Testis (tissue), 3 donors: ENCODE measurements around the gene LSM7. TPM values are rescaled to one million over a fixed set of nuclear protein-coding genes. Genes with fewer than 3 reads are reported as not detected.

Experiments used
- DNase-seq: peaks from one replicate; pipeline ENCODE4 v3.0.0-alpha.2; 2019
- H3K27ac ChIP-seq, 2 donors: fragments of 200-600 bp; sonication (generic); one replicate each; pipeline ENCODE4 v1.5.1; 2019
- H3K27me3 ChIP-seq: fragments of 200-600 bp; sonication (generic); one replicate; pipeline ENCODE4 v1.5.1; 2019
- H3K36me3 ChIP-seq: fragments of 200-600 bp; sonication (generic); one replicate; pipeline ENCODE4 v1.5.1; 2017; ENCODE audit warnings: low read depth; ENCODE audit errors: missing control alignments
- H3K4me1 ChIP-seq: fragments of 200-600 bp; sonication (generic); one replicate; pipeline ENCODE4 v1.5.1; 2019
- H3K4me3 ChIP-seq, 2 donors: fragments of 200-600 bp; sonication (generic); one replicate each; pipeline ENCODE4 v1.5.1; 2017 to 2019
- H3K9me3 ChIP-seq: fragments of 200-600 bp; sonication (generic); one replicate; pipeline ENCODE4 v1.5.1; 2017
- POLR2A ChIP-seq: fragments of 450-650 bp; IDR thresholded peaks from one replicate; pipeline ENCODE4 v1.6.1; 2017; ENCODE audit warnings: antibody characterized with exemption, mild to moderate bottlenecking, moderate library complexity
- WGBS, 2 donors: methylation state at CpG; one replicate each; pipeline ENCODE4 v1.1.5; 2018; 5-methylcytosine and 5-hydroxymethylcytosine counted together
- intact Hi-C: fragments of 100-400 bp; cut with DNase I; formaldehyde crosslinking; loops from one replicate; pipeline ENCODE4 v1.15.1; 2023; ENCODE audit warnings: low total_unique reads
- polyA plus RNA-seq: library from polyadenylated mRNA; stranded (reverse); fragments of 350-450 nt; fragmentation: Illumina TruSeq; extraction: RNeasy Lipid Tissue Mini Kit (QIAGEN cat#74804); gene quantifications from one replicate; pipeline ENCODE4 v1.2.3, GENCODE V29; 2014; ENCODE audit warnings: low read depth, low replicate concordance; ENCODE audit not compliant: insufficient read depth
- total RNA-seq, 2 donors: library from RNA; depleted of rRNA; stranded (reverse); fragments of >200 nt; gene quantifications; one replicate each; pipeline ENCODE4 v1.2.3, GENCODE V29; 2016
- TF ChIP-seq, protein P1 (sequence below), 3 experiments: fragments of 450-650 bp in 2 of 3; fragments of 200-600 bp in 1 of 3; sonication (generic) in 1 of 3; IDR thresholded peaks; one replicate each; pipeline ENCODE4 v1.5.1; 2016 to 2019; ENCODE audit warnings: antibody characterized with exemption in 3 of 3, mild to moderate bottlenecking in 2 of 3, moderate library complexity in 1 of 3

Gene LSM7
- total and polyA plus RNA-seq, 3 donors from 2014 or later: 80.7 to 179 (median 163) TPM

DNA sequence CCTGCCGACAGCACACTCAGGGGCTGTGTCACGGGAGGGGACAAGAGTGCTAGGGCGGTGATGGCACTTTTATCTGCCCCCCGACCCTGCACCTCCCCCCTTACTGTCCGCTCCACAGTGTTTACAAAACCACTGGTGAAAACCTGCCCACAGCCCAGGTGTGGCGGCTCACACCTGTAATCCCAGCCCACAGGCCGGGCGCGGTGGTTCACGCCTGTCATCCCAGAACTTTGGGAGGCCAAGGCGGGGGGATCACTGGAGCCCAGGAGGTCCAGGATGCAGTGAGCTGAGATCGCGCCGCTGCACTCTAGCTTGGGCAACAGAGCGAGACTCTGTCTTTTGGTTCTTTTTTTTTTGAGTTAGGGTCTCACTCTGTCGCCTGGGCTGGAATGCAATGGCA lies 32.2 kb downstream of the LSM7 start:
- Histone ChIP-seq H3K4me1 (peaks cover 9% of the 10 kb centered on the region), H3K27ac (no peak overlapping the region), H3K9me3 (no peaks in the 10 kb centered on the region), H3K27me3 (no peaks in the 10 kb centered on the region), H3K4me3 (no peak overlapping the region), H3K36me3 (no peaks in the 10 kb centered on the region)
- 94 to 95% methylated on average over 16 of the region's 16 CpGs for WGBS, 2 donors
- no peak for TF ChIP-seq POLR2A
- TF ChIP-seq, protein P1, sequence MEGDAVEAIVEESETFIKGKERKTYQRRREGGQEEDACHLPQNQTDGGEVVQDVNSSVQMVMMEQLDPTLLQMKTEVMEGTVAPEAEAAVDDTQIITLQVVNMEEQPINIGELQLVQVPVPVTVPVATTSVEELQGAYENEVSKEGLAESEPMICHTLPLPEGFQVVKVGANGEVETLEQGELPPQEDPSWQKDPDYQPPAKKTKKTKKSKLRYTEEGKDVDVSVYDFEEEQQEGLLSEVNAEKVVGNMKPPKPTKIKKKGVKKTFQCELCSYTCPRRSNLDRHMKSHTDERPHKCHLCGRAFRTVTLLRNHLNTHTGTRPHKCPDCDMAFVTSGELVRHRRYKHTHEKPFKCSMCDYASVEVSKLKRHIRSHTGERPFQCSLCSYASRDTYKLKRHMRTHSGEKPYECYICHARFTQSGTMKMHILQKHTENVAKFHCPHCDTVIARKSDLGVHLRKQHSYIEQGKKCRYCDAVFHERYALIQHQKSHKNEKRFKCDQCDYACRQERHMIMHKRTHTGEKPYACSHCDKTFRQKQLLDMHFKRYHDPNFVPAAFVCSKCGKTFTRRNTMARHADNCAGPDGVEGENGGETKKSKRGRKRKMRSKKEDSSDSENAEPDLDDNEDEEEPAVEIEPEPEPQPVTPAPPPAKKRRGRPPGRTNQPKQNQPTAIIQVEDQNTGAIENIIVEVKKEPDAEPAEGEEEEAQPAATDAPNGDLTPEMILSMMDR (IDR thresholded peaks at IDR 0.05): no peak
- DNase-seq: no peak
- intact Hi-C loops: no loop called here

DNA sequence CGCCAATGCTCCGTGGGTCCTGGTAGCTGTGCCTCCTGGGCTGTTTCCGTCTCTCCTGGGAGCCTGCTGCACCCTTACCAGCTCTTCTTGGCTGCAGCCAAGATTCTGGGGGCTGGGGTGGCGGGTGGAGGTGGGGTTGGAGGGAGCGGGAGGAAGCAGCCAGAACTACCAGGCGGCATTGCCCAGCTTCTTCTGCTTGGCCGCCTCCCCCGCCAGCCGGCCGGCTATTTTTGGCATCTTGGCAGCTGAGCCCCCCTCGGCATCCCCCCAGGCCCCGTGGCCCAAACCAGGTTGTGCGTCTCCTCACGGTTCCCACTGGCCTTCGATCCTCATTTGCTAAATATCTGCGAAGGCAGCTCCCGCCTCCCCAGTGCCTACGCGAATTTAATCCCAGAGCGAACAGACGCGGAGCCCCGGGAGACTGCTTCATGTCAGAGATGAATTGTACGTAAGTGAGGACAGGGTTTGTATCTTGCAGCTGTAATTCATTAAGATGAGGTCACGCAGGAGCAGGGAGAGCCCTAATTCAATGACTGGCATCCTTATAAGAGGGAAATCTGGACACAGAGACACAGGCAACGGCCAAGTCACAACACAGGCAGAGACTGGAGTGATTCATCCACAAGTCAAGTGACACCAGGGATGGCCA lies 33.6 kb downstream of the LSM7 start:
- no peaks in the 10 kb centered on the region for H3K27me3 ChIP-seq
- intact Hi-C loops: no loop called here
- H3K27ac ChIP-seq: no peak overlapping the region
- H3K4me3 ChIP-seq: no peak overlapping the region
- H3K36me3 ChIP-seq: no peaks in the 10 kb centered on the region
- DNase-seq: no peak
- TF ChIP-seq, protein P1 (IDR thresholded peaks at IDR 0.05): no peak
- TF ChIP-seq POLR2A: no peak
- H3K4me1 ChIP-seq: peaks cover 12% of the 10 kb centered on the region
- 62 to 65% methylated on average over 23 to 26 of the region's 26 CpGs for WGBS, 2 donors
- H3K9me3 ChIP-seq: no peaks in the 10 kb centered on the region

DNA sequence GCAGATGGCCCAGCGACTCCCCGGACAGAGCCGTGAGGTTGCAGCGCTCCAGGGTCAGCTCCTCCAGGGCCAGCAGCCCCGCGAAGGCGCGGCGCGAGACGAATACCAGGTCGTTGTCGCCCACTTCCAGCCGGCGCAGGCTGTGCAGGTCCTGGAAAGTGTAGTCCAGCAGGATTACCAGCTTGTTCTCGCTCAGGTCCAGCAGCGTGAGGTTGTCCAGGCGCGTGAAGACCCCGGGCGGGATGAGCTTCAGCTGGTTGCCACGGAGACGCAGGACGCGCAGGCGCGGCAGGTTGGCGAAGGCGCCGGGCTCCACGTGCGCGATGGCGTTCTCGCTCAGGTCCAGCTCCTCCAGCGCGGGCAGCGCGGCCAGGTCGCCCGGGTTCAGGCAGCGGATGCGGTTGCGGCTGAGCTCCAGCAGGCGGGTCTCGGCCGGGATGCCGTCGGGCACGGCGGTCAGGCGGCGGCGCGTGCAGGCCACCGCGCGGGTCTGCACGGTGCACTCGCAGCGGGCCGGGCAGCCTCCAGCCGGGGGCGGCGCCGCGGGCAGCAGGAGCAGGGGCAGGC lies 37.1 kb downstream of the LSM7 start:
- peak; percentile 70 for DNase-seq
- Histone ChIP-seq H3K4me1 (peaks cover 13% of the 10 kb centered on the region), H3K27ac (no peak overlapping the region), H3K9me3 (no peaks in the 10 kb centered on the region), H3K27me3 (no peaks in the 10 kb centered on the region), H3K4me3 (peak overlapping the region; percentile 18 to 47), H3K36me3 (no peaks in the 10 kb centered on the region)
- intact Hi-C loops: no loop called here
- no peak for TF ChIP-seq POLR2A
- TF ChIP-seq, protein P1 (IDR thresholded peaks at IDR 0.05): no peak
- WGBS, 2 donors: 30 to 43% methylated on average over 2 to 42 of the region's 67 CpGs

DNA sequence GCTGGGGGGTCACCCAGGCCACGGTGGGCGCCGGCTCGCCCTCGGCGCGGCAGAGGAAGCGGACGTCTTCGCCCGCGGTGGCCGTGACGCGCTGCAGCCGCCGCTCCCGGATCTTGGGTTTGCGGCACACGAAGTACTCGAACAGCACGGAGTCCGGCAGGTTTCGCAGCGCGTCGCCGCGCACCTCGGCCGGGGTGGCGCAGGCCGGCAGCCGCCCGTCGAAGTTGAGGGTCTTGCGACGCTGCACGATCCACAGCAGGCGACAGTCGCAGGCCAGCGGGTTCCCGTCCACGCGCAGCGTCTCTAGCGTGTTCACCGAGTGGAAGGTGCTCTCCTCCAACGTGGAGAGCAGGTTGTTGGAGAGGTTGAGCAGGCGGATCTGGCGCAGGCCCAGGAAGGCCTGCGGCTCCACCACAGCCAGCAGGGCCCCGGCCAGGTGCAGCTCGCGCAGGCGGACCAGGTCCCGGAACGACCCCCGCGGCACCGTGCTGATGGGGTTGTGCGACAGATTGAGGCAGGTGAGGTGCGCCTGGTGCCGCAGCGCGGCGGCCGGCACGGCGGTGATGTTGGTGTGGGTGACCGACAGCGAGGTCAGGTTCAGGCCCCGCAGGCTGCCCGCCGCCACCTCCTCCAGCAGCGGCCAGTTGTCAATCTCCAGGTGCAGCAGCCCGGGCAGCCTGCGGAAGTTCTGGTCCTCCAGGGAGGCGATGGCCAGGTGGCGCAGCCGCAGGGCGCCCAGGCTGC lies 37.8 kb downstream of the LSM7 start:
- Histone ChIP-seq H3K4me1 (peaks cover 13% of the 10 kb centered on the region), H3K4me3 (peak overlapping the region; percentile 18 to 47), H3K9me3 (no peaks in the 10 kb centered on the region), H3K27ac (no peak overlapping the region), H3K36me3 (no peaks in the 10 kb centered on the region), H3K27me3 (no peaks in the 10 kb centered on the region)
- no peak for TF ChIP-seq POLR2A
- TF ChIP-seq, protein P1 (IDR thresholded peaks at IDR 0.05): no peak
- WGBS, 2 donors: 26 to 40% methylated on average over 30 to 69 of the region's 82 CpGs
- intact Hi-C loops: no loop called here
- DNase-seq: no peak
